Endometrial microvascular endothelial cells (primary cell): Measurements from ENCODE around the gene TNKS1BP1. TPM values are rescaled to one million over a fixed set of nuclear protein-coding genes. Genes with fewer than 3 reads are reported as not detected.
"Not testable (repeated sequence)": the region's sequence is repeated elsewhere in the genome, so short reads cannot be mapped to it uniquely, and the experiment has no call there.

Experiments used
- in situ Hi-C: cut with HindIII; loops from 2 replicates; pipeline ENCODE4 v1.10.0; 2017; ENCODE audit warnings: low sequenced_read_pairs, low pct_unique_long_range_greater_than_20kb; ENCODE audit errors: inconsistent ontology term
- total RNA-seq: library from RNA; depleted of rRNA; stranded (reverse); fragments of >200 nt; gene quantifications from one replicate; pipeline ENCODE4 v1.2.3, GENCODE V29; 2015; ENCODE audit errors: inconsistent ontology term

TNKS1BP1 gene
- total RNA-seq, result 57.4 TPM

GRCh38 chr11:57324886-57325734, at the start of gene TNKS1BP1:
Gene TNKS1BP1 (minus strand): TSS chr11:57324952. CDS start chr11:57321885, 3,067 bp downstream.
- in situ Hi-C loops, result no loop called here

- in situ Hi-C loops, result no loop called here
Observed at GRCh38 chr11:57373146-57373545, 48.4 kb upstream of the TNKS1BP1 start.

GRCh38 chr11:57370941-57371340, 46.2 kb upstream of the TNKS1BP1 start:
- in situ Hi-C loops, result no loop called here

GRCh38 chr11:57370251-57370650, 45.5 kb upstream of the TNKS1BP1 start:
- in situ Hi-C loops, result no loop called here

- in situ Hi-C loops, result no loop called here
Observed at GRCh38 chr11:57368845-57369232, 44.1 kb upstream of the TNKS1BP1 start.

GRCh38 chr11:57368106-57368844, 43.5 kb upstream of the TNKS1BP1 start:
- in situ Hi-C loops, result no loop called here

GRCh38 chr11:57364851-57365660, 40.3 kb upstream of the TNKS1BP1 start:
- in situ Hi-C loops, result no loop called here

- in situ Hi-C loops, result no loop called here
Observed at GRCh38 chr11:57363131-57364080, 38.7 kb upstream of the TNKS1BP1 start.

- in situ Hi-C loops, result no loop called here
Observed at GRCh38 chr11:57361926-57362325, 37.2 kb upstream of the TNKS1BP1 start.

- in situ Hi-C loops, result not testable (repeated sequence)
Observed at GRCh38 chr11:57361420-57361819, 36.7 kb upstream of the TNKS1BP1 start.

GRCh38 chr11:57360991-57361390, 36.2 kb upstream of the TNKS1BP1 start:
- in situ Hi-C loops, result no loop called here

- in situ Hi-C loops, result no loop called here
Observed at GRCh38 chr11:57359896-57360690, 35.3 kb upstream of the TNKS1BP1 start.

GRCh38 chr11:57359396-57359795, 34.6 kb upstream of the TNKS1BP1 start:
- in situ Hi-C loops, result no loop called here

- in situ Hi-C loops, result no loop called here
Observed at GRCh38 chr11:57358991-57359390, 34.2 kb upstream of the TNKS1BP1 start.

GRCh38 chr11:57358543-57358961, 33.8 kb upstream of the TNKS1BP1 start:
- in situ Hi-C loops, result no loop called here

GRCh38 chr11:57357856-57358255, 33.1 kb upstream of the TNKS1BP1 start:
- in situ Hi-C loops, result no loop called here

GRCh38 chr11:57357310-57357709, 32.6 kb upstream of the TNKS1BP1 start:
- in situ Hi-C loops, result no loop called here
